ENCODE results near the gene RBFOX1. TPM values are rescaled to one million over a fixed set of nuclear protein-coding genes. Genes with fewer than 3 reads are reported as not detected.

Gene RBFOX1
- total RNA-seq, 1 donor from 2014 or later = not detected

DNA sequence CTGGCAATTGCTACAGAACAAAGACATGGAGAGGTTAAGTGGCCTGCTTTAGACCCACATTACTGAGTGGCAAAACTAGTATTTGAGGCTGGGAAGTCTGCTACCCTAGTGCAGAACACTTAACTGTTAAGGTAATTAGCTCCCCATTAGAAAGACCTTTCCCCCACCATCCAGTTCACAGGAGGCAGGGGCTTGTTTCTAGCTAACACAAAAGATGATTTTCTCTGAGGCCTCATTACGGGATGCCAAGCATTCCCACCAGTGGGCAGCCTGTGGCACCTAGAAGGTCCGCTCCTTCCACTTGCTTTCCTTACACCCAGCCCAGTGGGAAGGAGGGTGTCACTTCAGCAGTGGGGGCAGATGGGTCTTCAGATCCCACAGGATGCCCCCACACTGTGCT, 99.1 kb downstream of the RBFOX1 start:
- H3K27me3 Mint-ChIP-seq = no peaks in the 10 kb centered on the region
- intact Hi-C loops (cut with micrococcal nuclease) = no loop called here

DNA sequence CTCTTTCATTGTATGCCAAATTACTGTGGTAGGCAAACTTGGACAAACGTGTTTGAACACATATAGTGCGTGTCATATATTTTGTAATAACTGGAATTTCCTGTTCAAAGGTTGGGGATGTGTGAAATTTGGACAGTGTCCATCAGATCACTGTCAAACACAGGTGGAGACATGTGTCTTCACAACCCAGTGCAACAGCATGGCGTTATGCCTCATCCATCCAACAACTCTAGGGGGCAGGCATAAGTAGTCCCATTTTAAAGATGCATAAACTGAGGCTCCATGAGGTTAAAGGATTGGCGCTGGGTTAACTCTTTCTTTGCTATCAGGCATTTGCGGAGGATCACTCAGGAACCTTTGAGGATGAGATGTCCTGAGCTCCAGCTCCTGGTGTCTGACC, 103.7 kb downstream of the RBFOX1 start:
- Mint-ChIP-seq H3K4me3 (no peak overlapping the region), H3K27ac (no peak overlapping the region), H3K27me3 (no peaks in the 10 kb centered on the region), H3K9me3 (peaks cover 18% of the 10 kb centered on the region), H3K36me3 (ENCODE audit: low read depth) (no peaks in the 10 kb centered on the region), H3K4me1 (no peaks in the 10 kb centered on the region)
- intact Hi-C loops (cut with micrococcal nuclease) = no loop called here
- DNase-seq = no peak

More for the DNA sequence above, 99.1 kb downstream of the RBFOX1 start:
- peaks cover 27% of the 10 kb centered on the region for H3K9me3 Mint-ChIP-seq
- no peak for DNase-seq
- H3K27ac Mint-ChIP-seq = no peak overlapping the region
- no peaks in the 10 kb centered on the region for H3K36me3 Mint-ChIP-seq (ENCODE audit: low read depth)
- H3K4me1 Mint-ChIP-seq = no peaks in the 10 kb centered on the region
- no peak overlapping the region for H3K4me3 Mint-ChIP-seq

DNA sequence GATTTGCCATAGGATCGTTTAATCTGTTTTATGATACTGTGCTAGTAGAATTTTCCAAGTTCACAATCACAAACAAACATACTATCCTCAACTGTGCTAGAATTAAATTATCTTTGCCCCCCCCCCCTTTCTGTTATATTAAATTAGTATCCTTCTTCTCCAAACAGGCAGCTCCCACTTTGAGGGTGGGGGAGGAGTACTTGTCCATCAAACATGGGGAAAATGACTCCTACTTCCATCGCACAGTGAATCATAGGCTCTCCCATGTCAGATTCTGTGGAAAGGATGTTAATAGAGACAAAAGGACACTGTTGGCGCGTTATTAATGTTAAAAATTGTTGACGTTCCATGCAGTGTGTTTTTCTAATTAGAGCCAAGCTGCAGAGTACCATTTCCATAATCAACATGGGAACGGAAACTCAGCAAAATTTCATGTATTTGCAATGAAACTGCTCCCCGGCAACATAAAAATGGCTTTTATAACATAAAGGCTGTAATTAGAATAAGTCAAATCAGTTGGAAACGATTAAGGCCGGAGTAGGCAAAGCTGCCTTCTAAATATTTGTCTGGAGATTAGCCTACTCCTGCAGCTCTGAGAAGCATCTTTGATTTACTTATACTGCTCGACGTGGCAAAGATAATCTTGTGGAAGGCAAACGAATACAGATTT, 104.6 kb downstream of the RBFOX1 start:
- H3K36me3 Mint-ChIP-seq (ENCODE audit: low read depth) = no peaks in the 10 kb centered on the region
- DNase-seq = no peak
- no peak overlapping the region for H3K4me3 Mint-ChIP-seq
- no peaks in the 10 kb centered on the region for H3K4me1 Mint-ChIP-seq
- peaks cover 19% of the 10 kb centered on the region for H3K9me3 Mint-ChIP-seq
- no peak overlapping the region for H3K27ac Mint-ChIP-seq
- H3K27me3 Mint-ChIP-seq = no peaks in the 10 kb centered on the region
- intact Hi-C loops (cut with micrococcal nuclease) = no loop called here

DNA sequence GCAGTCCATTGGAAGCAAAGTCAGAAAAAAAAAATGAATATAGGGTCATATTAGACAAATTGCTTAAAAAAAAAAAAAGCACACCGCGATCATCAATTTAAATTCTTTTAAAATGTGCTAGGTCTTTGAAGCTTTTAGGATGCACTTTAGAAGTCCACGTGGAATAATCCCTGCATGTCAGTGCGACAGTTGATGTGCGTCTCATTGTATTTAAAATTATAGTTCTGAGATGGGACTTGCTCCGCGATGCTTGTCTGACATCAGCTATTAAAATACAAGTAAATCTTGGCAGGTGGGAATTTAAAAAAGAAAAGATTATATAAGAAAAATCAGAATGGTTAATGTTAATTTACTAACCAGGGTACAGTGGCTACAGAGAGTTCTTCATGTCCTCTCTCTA, 105.2 kb downstream of the RBFOX1 start:
- Mint-ChIP-seq H3K36me3 (ENCODE audit: low read depth) (no peaks in the 10 kb centered on the region), H3K4me1 (no peaks in the 10 kb centered on the region), H3K27ac (no peak overlapping the region), H3K9me3 (peaks cover 19% of the 10 kb centered on the region), H3K27me3 (no peaks in the 10 kb centered on the region), H3K4me3 (no peak overlapping the region)
- no peak for DNase-seq
- intact Hi-C loops (cut with micrococcal nuclease) = no loop called here

DNA sequence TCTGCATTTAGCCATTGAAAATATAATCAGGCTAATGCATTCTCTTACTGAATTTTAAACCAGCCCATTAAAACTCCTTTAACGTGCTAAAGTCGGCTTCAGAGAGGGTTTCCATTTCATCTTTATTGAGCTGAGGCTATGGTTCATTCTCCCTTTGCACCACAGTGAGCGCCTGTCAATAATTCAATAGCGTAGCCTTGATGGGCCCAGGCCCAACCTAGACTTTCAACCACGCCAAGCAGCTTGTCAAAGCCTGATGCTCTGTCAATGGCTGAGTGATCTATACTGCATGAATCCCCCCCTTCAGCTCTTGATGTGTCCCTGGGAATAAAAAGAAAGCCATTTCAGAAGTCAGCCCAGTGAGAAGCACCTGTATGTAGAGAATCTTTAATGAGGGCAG, 106.0 kb downstream of the RBFOX1 start:
- H3K36me3 Mint-ChIP-seq (ENCODE audit: low read depth) = no peaks in the 10 kb centered on the region
- H3K9me3 Mint-ChIP-seq = peaks cover 11% of the 10 kb centered on the region
- no peak overlapping the region for H3K27ac Mint-ChIP-seq
- DNase-seq = no peak
- no peaks in the 10 kb centered on the region for H3K27me3 Mint-ChIP-seq
- no peak overlapping the region for H3K4me3 Mint-ChIP-seq
- intact Hi-C loops (cut with micrococcal nuclease) = no loop called here
- H3K4me1 Mint-ChIP-seq = no peaks in the 10 kb centered on the region

DNA sequence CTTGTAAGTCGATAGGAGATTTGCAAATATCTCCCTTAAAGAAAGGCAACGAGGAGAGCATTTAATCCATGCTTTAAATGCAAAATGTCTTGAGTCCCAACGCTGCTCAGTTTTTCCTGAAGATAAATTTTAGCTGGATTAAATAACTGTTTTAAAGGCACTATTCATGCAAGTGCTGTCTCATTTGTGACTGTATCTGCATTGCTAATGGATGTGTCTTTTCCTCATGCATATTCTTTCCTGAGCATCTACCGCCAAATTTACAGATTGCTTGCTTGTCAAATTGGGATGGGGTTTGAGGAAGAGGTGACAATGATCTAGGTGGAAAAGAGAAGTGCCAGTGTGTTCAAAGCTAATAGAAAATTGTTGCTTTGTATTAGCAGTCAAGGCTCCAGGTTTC, 106.9 kb downstream of the RBFOX1 start:
- Mint-ChIP-seq H3K36me3 (ENCODE audit: low read depth) (no peaks in the 10 kb centered on the region), H3K27me3 (no peaks in the 10 kb centered on the region), H3K4me1 (no peaks in the 10 kb centered on the region), H3K4me3 (no peak overlapping the region), H3K9me3 (peaks cover 7% of the 10 kb centered on the region), H3K27ac (no peak overlapping the region)
- DNase-seq = no peak
- intact Hi-C loops (cut with micrococcal nuclease) = no loop called here

DNA sequence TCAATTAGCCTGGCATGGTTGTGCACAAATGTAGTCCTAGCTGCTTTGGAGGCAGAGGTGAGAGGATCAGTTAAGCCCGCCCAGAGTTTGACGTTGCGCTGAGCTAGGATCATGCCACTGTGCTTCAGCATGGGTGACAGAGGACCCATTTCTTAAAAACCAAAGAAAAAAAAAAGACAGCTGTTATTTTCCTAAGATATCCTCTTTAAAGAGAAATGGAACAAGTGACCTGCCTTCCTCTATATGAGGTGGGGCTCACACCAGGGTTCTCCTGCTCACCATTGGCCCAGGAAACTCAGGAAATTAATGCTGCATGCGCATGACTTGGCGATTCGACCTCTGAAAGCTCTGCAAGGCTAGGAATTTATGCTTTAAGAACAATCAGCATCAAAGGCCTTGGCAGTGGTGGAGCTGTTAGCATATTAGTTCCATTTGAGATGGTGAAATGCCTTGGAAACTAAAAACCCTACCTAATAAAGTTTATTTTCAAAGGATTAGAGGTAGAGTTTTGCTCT, 108.3 kb downstream of the RBFOX1 start:
- Mint-ChIP-seq H3K27me3 (no peaks in the 10 kb centered on the region), H3K9me3 (peaks cover 6% of the 10 kb centered on the region), H3K4me3 (no peak overlapping the region), H3K27ac (no peak overlapping the region), H3K4me1 (no peaks in the 10 kb centered on the region), H3K36me3 (ENCODE audit: low read depth) (no peaks in the 10 kb centered on the region)
- intact Hi-C loops (cut with micrococcal nuclease) = no loop called here
- no peak for DNase-seq

DNA sequence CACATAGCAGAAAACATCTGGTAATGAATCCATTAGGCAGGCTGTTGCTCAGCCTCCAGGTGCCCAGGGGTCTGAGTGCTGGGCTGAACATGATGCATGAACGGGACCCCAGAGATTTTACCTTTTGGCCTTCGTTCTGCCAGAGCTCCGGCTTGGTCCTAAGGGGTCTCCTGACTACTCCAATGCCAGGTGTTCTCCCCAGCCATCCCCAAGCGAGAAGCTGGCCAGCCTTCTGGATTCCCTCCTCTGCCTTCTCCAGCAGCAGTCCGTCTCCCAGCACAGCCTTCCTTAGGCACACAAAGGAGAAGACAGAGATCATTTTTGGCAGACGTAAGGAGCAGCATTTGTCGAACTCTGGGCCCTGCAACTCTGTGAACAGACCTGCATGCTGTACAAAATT, 109.4 kb downstream of the RBFOX1 start:
- H3K4me3 Mint-ChIP-seq = no peak overlapping the region
- intact Hi-C loops (cut with micrococcal nuclease) = no loop called here
- DNase-seq = no peak
- H3K27me3 Mint-ChIP-seq = no peaks in the 10 kb centered on the region
- H3K9me3 Mint-ChIP-seq = peaks cover 12% of the 10 kb centered on the region
- no peaks in the 10 kb centered on the region for H3K4me1 Mint-ChIP-seq
- no peaks in the 10 kb centered on the region for H3K36me3 Mint-ChIP-seq (ENCODE audit: low read depth)
- no peak overlapping the region for H3K27ac Mint-ChIP-seq

DNA sequence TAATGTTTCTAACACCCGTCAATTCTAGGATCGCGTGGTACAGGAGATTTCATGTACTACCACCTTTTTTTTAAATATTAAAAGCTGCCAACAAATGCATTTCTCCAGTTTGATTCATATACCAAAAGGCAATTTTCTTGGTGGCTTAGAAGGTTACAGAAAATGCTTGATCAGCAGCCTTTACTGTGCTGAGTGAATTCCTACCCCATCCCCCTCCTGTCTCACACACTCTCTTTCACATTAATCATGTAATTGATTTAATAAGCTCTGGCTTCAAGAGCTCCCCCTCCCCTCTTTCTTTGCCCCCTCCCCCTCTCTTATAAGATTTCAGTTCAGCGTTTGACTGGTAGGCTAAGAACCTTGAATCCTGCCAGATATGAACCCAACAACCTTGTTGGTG, 110.5 kb downstream of the RBFOX1 start:
- no peaks in the 10 kb centered on the region for H3K4me1 Mint-ChIP-seq
- H3K9me3 Mint-ChIP-seq = peaks cover 12% of the 10 kb centered on the region
- DNase-seq = no peak
- H3K27ac Mint-ChIP-seq = no peak overlapping the region
- H3K27me3 Mint-ChIP-seq = no peaks in the 10 kb centered on the region
- intact Hi-C loops (cut with micrococcal nuclease) = no loop called here
- H3K4me3 Mint-ChIP-seq = no peak overlapping the region
- no peaks in the 10 kb centered on the region for H3K36me3 Mint-ChIP-seq (ENCODE audit: low read depth)

DNA sequence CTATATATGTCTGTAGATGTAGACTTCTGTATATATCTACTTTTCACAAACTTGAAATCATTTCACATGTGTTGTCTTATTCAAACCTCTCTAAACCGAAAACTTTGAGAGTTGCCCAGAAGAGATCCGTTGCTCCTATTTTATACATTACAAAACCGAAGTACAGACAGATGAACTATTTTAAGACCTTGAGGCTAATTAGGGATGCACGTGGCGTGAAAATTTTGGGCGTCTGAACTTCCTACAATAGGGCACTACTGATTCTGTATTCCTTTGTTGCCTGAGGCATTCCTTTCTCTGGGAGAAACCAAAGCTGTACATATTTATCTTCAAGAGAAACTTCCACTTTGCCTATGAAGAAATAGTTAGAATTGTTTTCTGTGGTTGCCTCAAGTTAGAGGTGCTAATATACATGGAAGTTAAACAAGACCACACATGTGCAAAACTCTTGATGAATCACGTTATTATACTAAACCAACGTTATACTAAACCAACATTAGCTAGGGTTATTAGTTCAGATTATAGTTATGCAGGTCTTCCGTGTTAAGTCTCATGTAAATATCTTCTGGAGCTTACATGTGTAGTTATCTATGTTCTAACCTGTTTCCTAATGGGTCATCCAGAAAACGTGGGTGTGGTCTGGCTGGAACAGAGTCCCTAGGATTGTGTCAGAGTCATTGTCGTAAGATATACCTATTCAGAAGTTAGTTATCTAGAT, 111.2 kb downstream of the RBFOX1 start:
- intact Hi-C loops (cut with micrococcal nuclease) = no loop called here
- Mint-ChIP-seq H3K27ac (no peak overlapping the region), H3K9me3 (peaks cover 12% of the 10 kb centered on the region), H3K4me1 (no peaks in the 10 kb centered on the region), H3K36me3 (ENCODE audit: low read depth) (no peaks in the 10 kb centered on the region), H3K27me3 (no peaks in the 10 kb centered on the region), H3K4me3 (no peak overlapping the region)
- DNase-seq = no peak

DNA sequence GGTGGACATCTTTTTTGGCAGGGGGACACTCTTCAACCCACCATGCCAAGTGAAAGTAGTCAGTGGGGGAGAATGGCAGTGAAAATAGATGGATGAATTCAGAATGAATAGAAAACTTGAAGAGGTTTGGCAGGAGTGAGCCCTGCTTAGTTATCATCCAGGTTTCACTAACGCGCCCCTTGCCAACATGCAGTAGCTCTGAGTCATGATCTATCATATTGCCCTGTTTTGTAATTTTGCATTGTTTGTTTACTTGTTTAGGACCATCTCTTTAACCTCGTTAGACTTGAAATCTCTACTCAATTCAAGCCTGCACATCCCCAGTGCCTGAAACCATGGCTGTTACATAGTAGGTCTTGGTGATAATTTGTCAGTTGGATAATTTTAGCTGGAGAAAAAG, 116.7 kb downstream of the RBFOX1 start:
- no peak for DNase-seq
- H3K27ac Mint-ChIP-seq = no peak overlapping the region
- H3K9me3 Mint-ChIP-seq = peaks cover 29% of the 10 kb centered on the region
- no peaks in the 10 kb centered on the region for H3K36me3 Mint-ChIP-seq (ENCODE audit: low read depth)
- H3K4me1 Mint-ChIP-seq = no peaks in the 10 kb centered on the region
- no peaks in the 10 kb centered on the region for H3K27me3 Mint-ChIP-seq
- intact Hi-C loops (cut with micrococcal nuclease) = no loop called here
- H3K4me3 Mint-ChIP-seq = no peak overlapping the region

DNA sequence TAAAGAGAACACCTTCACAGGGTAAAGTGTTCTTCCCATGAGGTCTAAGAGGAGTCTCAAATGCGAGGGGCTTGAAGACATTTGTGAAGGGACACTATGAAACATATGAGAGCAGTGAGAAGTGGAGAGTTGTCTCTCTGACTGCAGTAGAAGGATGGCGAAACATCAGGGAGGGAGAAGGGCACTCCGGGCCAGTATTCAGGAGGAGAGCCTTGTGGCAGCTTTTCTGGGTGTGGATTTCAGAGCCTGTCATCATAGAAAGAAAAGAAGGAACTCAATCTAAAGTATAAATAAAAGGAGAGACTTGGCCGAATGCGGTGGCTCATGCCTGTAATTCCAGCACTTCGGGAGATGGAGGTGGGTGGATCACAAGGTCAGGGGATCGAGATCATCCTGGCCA, 117.2 kb downstream of the RBFOX1 start:
- intact Hi-C loops (cut with micrococcal nuclease) = no loop called here

DNA sequence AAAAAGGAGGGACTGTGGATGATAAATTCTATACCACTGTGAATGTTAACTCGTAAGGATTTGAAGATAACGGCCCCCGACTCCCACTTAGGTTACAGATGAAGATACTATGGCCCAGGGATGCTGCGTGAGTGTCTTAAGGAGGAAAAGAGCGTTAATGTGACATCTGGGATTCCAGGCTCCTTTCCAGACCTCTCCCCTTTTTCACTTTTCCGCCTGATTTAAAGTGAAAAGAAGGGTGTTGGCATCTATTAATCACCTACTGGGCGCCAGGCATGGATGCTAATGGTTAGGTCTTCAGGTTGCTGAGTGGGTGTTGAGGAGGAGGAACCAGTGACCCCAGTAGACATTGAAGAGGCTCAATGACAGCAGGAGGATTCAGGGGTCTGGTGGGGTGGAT, 117.8 kb downstream of the RBFOX1 start:
- H3K9me3 Mint-ChIP-seq = peaks cover 29% of the 10 kb centered on the region
- no peaks in the 10 kb centered on the region for H3K4me1 Mint-ChIP-seq
- no peak overlapping the region for H3K4me3 Mint-ChIP-seq
- no peaks in the 10 kb centered on the region for H3K36me3 Mint-ChIP-seq (ENCODE audit: low read depth)
- intact Hi-C loops (cut with micrococcal nuclease) = no loop called here
- DNase-seq = no peak
- no peak overlapping the region for H3K27ac Mint-ChIP-seq
- H3K27me3 Mint-ChIP-seq = no peaks in the 10 kb centered on the region

More for the DNA sequence above, 117.2 kb downstream of the RBFOX1 start:
- Mint-ChIP-seq H3K4me1 (no peaks in the 10 kb centered on the region), H3K36me3 (ENCODE audit: low read depth) (no peaks in the 10 kb centered on the region), H3K27ac (no peak overlapping the region), H3K27me3 (no peaks in the 10 kb centered on the region), H3K9me3 (peaks cover 29% of the 10 kb centered on the region), H3K4me3 (no peak overlapping the region)
- DNase-seq = no peak

DNA sequence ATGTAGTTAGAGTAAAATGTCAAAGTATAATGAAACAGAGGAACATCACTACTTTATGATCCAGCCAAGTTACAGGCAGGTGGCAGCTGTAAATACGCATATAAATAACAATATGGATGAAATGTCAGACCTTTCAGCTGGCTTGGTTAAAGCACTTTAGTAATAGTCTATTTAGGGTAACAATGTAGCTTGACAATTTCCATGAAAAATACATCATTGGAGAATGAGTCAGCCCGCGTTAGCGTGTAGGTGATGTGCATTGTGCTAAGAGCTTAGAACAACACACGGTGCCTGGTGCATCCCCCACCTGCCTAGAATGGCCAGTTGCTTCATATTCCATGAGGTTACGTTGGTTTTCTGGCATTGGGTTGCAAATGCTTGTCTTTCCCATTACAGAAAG, 119.4 kb downstream of the RBFOX1 start:
- Mint-ChIP-seq H3K27ac (no peak overlapping the region), H3K4me3 (no peak overlapping the region), H3K36me3 (ENCODE audit: low read depth) (no peaks in the 10 kb centered on the region), H3K9me3 (peaks cover 26% of the 10 kb centered on the region), H3K4me1 (no peaks in the 10 kb centered on the region), H3K27me3 (no peaks in the 10 kb centered on the region)
- intact Hi-C loops (cut with micrococcal nuclease) = no loop called here
- no peak for DNase-seq
